ES-I3 (cell line): ENCODE measurements around the gene UROS.

Experiments used
- H3K36me3 ChIP-seq: 2 replicates; pipeline ENCODE4 v1.6.1; 2013; ENCODE audit warnings: mild to moderate bottlenecking, low read length, control low read depth, moderate library complexity; ENCODE audit not compliant: insufficient read depth
- H3K4me1 ChIP-seq: 2 replicates; pipeline ENCODE4 v1.6.1; 2013; ENCODE audit warnings: mild to moderate bottlenecking, control low read depth, low read length; ENCODE audit not compliant: insufficient read depth
- H3K9ac ChIP-seq: 2 replicates; pipeline ENCODE4 v1.6.1; 2013; ENCODE audit warnings: low read depth, mild to moderate bottlenecking, low read length, moderate library complexity
- H3K9me3 ChIP-seq: 2 replicates; pipeline ENCODE4 v1.6.1; 2013; ENCODE audit warnings: mild to moderate bottlenecking, low read length, moderate library complexity; ENCODE audit not compliant: control insufficient read depth, insufficient read depth

UROS gene

GRCh38 chr10:125742465-125742864, 80.6 kb downstream of the UROS start:
- H3K4me1 ChIP-seq, result no peaks in the 10 kb centered on the region
- peaks cover 53% of the 10 kb centered on the region for H3K36me3 ChIP-seq
- H3K9me3 ChIP-seq, result no peaks in the 10 kb centered on the region
- H3K9ac ChIP-seq, result no peak overlapping the region

GRCh38 chr10:125739994-125740679, 82.9 kb downstream of the UROS start:
- Histone ChIP-seq H3K36me3 (peaks cover 59% of the 10 kb centered on the region), H3K9ac (no peak overlapping the region), H3K9me3 (no peaks in the 10 kb centered on the region), H3K4me1 (no peaks in the 10 kb centered on the region)
